Measurements from ENCODE around the gene GPRIN3. TPM values are rescaled to one million over a fixed set of nuclear protein-coding genes. Genes with fewer than 3 reads are reported as not detected.

Gene GPRIN3
- total RNA-seq, 1 donor from 2014 or later = 2.6 TPM

- Histone ChIP-seq H3K4me2 (ENCODE audit: low read length) (no peak overlapping the region), H4K20me1 (ENCODE audit: insufficient read depth, low read length) (no peaks in the 10 kb centered on the region), H3K4me1 (ENCODE audit: insufficient read depth, low read length) (no peaks in the 10 kb centered on the region), H3K9me3 (ENCODE audit: insufficient read depth, low read depth, low read length) (no peaks in the 10 kb centered on the region), H3K4me3 (ENCODE audit: insufficient read depth, low read depth, low read length) (no peak overlapping the region), H3K9ac (ENCODE audit: low read length) (no peak overlapping the region), H3K79me2 (ENCODE audit: insufficient read depth, low read length) (no peaks in the 10 kb centered on the region), H3K36me3 (ENCODE audit: insufficient read depth, low read length) (no peaks in the 10 kb centered on the region), H2AFZ (ENCODE audit: low read depth, low read length) (no peak overlapping the region), H3K27me3 (ENCODE audit: insufficient read depth, low read length) (no peaks in the 10 kb centered on the region), H3K27ac (ENCODE audit: low read depth, low read length) (no peak overlapping the region)
- Mint-ChIP-seq H3K4me1 (ENCODE audit: low read depth, unreplicated experiment) (peaks cover 8% of the 10 kb centered on the region), H3K4me3 (ENCODE audit: unreplicated experiment) (no peak overlapping the region), H3K27ac (ENCODE audit: unreplicated experiment) (no peak overlapping the region), H3K27me3 (ENCODE audit: low read depth, unreplicated experiment) (no peaks in the 10 kb centered on the region), H3K36me3 (ENCODE audit: low read depth, unreplicated experiment) (no peaks in the 10 kb centered on the region), H3K9me3 (ENCODE audit: unreplicated experiment) (no peaks in the 10 kb centered on the region)
- DNase-seq (ENCODE audit: low read depth) (no peak), FAIRE-seq (no peak)
- TF ChIP-seq CTCF (IDR thresholded peaks at IDR 0.05; ENCODE audit: insufficient read depth, low read depth, low read length) (no peak), EZH2 (IDR thresholded peaks at IDR 0.05; ENCODE audit: insufficient read depth, low read length) (no peak)
These were observed 7.1 kb downstream of the GPRIN3 start for GRCh38 chr4:89300499-89300898.

GRCh38 chr4:89300060-89300459 lies 7.5 kb downstream of the GPRIN3 start:
- H3K9me3 Mint-ChIP-seq (ENCODE audit: unreplicated experiment) = no peaks in the 10 kb centered on the region
- H3K4me3 ChIP-seq (ENCODE audit: insufficient read depth, low read depth, low read length) = no peak overlapping the region
- peaks cover 6% of the 10 kb centered on the region for H3K4me1 Mint-ChIP-seq (ENCODE audit: low read depth, unreplicated experiment)

More at GRCh38 chr4:89300060-89300459, 7.5 kb downstream of the GPRIN3 start:
- H3K9me3 ChIP-seq (ENCODE audit: insufficient read depth, low read depth, low read length) = no peaks in the 10 kb centered on the region
- H3K36me3 ChIP-seq (ENCODE audit: insufficient read depth, low read length) = no peaks in the 10 kb centered on the region
- H3K4me3 Mint-ChIP-seq (ENCODE audit: unreplicated experiment) = no peak overlapping the region
- H3K9ac ChIP-seq (ENCODE audit: low read length) = no peak overlapping the region
- H2AFZ ChIP-seq (ENCODE audit: low read depth, low read length) = no peak overlapping the region
- H3K4me2 ChIP-seq (ENCODE audit: low read length) = no peak overlapping the region
- H3K79me2 ChIP-seq (ENCODE audit: insufficient read depth, low read length) = no peaks in the 10 kb centered on the region
- H4K20me1 ChIP-seq (ENCODE audit: insufficient read depth, low read length) = no peaks in the 10 kb centered on the region
- no peaks in the 10 kb centered on the region for H3K27me3 ChIP-seq (ENCODE audit: insufficient read depth, low read length)
- no peaks in the 10 kb centered on the region for H3K27me3 Mint-ChIP-seq (ENCODE audit: low read depth, unreplicated experiment)
- H3K36me3 Mint-ChIP-seq (ENCODE audit: low read depth, unreplicated experiment) = no peaks in the 10 kb centered on the region
- H3K27ac ChIP-seq (ENCODE audit: low read depth, low read length) = no peak overlapping the region
- TF ChIP-seq EZH2 (IDR thresholded peaks at IDR 0.05; ENCODE audit: insufficient read depth, low read length) (no peak), CTCF (IDR thresholded peaks at IDR 0.05; ENCODE audit: insufficient read depth, low read depth, low read length) (no peak)
- DNase-seq (ENCODE audit: low read depth) (no peak), FAIRE-seq (no peak)
- H3K27ac Mint-ChIP-seq (ENCODE audit: unreplicated experiment) = no peak overlapping the region
- H3K4me1 ChIP-seq (ENCODE audit: insufficient read depth, low read length) = no peaks in the 10 kb centered on the region

Measured in astrocyte (in vitro differentiated cells and primary cell).